ACC112 (cell line): ENCODE measurements around the gene MMS19.
A peak's percentile ranks its signal among the peaks of the same experiment; 100 is the strongest.

Source experiments
- H2AFZ ChIP-seq: fragments of 200-600 bp; sonication (generic); one replicate; pipeline ENCODE4 v1.6.0; 2017; ENCODE audit warnings: antibody characterized with exemption, low read length; ENCODE audit not compliant: unreplicated experiment
- H3K27ac ChIP-seq: fragments of 200-600 bp; sonication (generic); 2 replicates; pipeline ENCODE4 v1.5.1; 2014; ENCODE audit warnings: low read depth, mild to moderate bottlenecking, antibody characterized with exemption, low read length, moderate library complexity
- H3K27me3 ChIP-seq: fragments of 200-600 bp; sonication (generic); 2 replicates; pipeline ENCODE4 v1.6.1; 2014; ENCODE audit warnings: mild to moderate bottlenecking, antibody characterized with exemption, low read length, moderate library complexity, mixed read lengths; ENCODE audit not compliant: insufficient read depth
- H3K36me3 ChIP-seq: fragments of 200-600 bp; sonication (generic); 2 replicates; pipeline ENCODE4 v1.6.1; 2016; ENCODE audit warnings: mild to moderate bottlenecking, antibody characterized with exemption, low read length, moderate library complexity, mixed read lengths; ENCODE audit not compliant: insufficient read depth
- H3K4me1 ChIP-seq: fragments of 200-600 bp; sonication (generic); one replicate; pipeline ENCODE4 v1.6.1; 2016; ENCODE audit warnings: low read length, mixed read lengths; ENCODE audit not compliant: insufficient read depth, unreplicated experiment, control insufficient read depth
- H3K4me3 ChIP-seq: fragments of 200-600 bp; sonication (generic); 2 replicates; pipeline ENCODE4 v1.5.1; 2014; ENCODE audit warnings: mild to moderate bottlenecking, low read depth, low read length
- H3K79me2 ChIP-seq: fragments of 200-600 bp; sonication (generic); one replicate; pipeline ENCODE4 v1.6.0; 2016; ENCODE audit warnings: low read length; ENCODE audit not compliant: control insufficient read depth, unreplicated experiment, insufficient read depth

The MMS19 gene, protein sequence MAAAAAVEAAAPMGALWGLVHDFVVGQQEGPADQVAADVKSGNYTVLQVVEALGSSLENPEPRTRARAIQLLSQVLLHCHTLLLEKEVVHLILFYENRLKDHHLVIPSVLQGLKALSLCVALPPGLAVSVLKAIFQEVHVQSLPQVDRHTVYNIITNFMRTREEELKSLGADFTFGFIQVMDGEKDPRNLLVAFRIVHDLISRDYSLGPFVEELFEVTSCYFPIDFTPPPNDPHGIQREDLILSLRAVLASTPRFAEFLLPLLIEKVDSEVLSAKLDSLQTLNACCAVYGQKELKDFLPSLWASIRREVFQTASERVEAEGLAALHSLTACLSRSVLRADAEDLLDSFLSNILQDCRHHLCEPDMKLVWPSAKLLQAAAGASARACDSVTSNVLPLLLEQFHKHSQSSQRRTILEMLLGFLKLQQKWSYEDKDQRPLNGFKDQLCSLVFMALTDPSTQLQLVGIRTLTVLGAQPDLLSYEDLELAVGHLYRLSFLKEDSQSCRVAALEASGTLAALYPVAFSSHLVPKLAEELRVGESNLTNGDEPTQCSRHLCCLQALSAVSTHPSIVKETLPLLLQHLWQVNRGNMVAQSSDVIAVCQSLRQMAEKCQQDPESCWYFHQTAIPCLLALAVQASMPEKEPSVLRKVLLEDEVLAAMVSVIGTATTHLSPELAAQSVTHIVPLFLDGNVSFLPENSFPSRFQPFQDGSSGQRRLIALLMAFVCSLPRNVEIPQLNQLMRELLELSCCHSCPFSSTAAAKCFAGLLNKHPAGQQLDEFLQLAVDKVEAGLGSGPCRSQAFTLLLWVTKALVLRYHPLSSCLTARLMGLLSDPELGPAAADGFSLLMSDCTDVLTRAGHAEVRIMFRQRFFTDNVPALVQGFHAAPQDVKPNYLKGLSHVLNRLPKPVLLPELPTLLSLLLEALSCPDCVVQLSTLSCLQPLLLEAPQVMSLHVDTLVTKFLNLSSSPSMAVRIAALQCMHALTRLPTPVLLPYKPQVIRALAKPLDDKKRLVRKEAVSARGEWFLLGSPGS

DNA sequence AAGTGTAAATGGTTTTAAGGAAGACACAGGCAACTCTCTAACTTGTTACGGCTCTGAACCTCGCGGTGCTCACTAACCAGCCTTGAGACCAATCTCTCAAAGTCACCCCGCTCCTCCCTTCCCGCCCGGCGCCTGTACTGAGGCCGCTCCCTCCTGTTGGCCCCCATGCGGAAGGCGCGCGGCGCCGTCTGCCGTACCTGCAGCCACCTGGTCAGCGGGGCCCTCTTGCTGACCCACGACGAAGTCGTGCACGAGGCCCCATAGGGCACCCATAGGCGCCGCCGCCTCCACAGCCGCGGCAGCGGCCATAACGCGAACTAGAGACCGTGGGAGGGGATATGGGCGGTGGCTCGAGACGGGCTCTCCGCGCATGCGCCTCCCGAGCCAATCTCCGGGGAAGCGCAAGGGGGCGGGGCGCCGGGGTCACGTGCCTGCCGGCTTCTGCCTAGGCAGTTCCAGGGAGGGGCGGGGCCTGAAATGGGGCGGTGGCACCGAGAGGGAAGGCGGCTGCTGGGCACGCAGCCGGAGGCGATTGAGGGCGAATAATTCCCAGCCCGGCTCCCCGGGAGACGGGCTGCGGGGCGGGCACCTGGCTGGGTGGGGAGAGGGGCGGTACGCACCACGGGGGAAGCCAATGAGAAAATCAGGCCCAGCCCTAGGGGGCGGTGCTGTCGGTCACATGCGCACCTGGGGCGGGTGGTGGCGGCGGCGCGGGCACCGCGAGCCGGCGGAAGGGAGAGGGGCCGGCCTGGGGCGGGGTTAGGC, at the start of gene MMS19:
Gene MMS19 (minus strand): TSS at position 347 of the 765 bp plus-strand sequence. CDS start 38 bp downstream, at position 309.
- Histone ChIP-seq H3K4me3 (peak within 1 kb of the TSS; percentile 100), H3K36me3 (no peaks in the 10 kb centered on the region), H3K79me2 (peaks cover 80% of the 10 kb centered on the region), H3K27ac (peak within 1 kb of the TSS; percentile 93), H2AFZ (peak within 1 kb of the TSS; percentile 99), H3K4me1 (peaks cover 30% of the 10 kb centered on the region), H3K27me3 (no peaks in the 10 kb centered on the region)

DNA sequence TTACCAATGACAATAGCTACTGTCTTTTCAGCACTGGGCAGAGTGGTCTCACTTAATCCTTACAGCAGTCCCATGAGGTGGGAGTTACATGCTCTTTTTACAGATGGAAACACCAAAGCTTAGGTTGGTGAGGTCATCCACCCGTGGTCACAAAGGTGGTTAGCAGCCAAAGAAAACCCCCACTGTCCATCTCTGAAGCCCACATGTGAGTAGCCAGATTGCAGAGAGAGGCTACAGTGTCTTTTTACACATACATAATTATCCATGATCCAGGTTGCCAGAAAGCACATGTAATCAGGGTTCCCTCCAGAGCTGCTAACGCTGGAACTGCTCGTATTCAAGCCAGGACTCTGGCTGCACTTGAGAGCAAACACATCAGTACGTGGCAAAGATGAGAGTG, 49.7 kb upstream of the MMS19 start:
- Histone ChIP-seq H3K4me3 (no peak overlapping the region), H2AFZ (no peak overlapping the region), H3K27ac (no peak overlapping the region), H3K36me3 (no peaks in the 10 kb centered on the region), H3K27me3 (no peaks in the 10 kb centered on the region), H3K4me1 (peaks cover 17% of the 10 kb centered on the region), H3K79me2 (no peaks in the 10 kb centered on the region)

DNA sequence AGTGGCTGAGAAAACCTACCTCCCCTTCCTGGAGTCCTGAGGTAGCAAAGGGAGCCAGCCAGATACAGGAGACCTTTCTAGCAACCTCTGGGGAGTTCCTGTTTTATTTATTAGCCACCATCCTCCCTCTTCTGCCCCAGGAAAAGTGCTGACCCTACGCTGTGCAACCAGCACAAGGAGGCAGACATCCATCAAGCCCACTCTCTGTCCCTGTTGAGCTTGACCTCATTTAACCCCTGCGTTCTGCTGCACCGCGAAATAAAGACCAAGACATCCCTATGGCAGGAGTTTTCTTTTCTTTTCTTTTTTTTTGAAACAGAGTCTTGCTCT, 49.0 kb upstream of the MMS19 start:
- no peaks in the 10 kb centered on the region for H3K36me3 ChIP-seq
- no peak overlapping the region for H2AFZ ChIP-seq
- H3K79me2 ChIP-seq = no peaks in the 10 kb centered on the region
- H3K4me3 ChIP-seq = no peak overlapping the region
- H3K4me1 ChIP-seq = peaks cover 24% of the 10 kb centered on the region
- no peak overlapping the region for H3K27ac ChIP-seq
- H3K27me3 ChIP-seq = no peaks in the 10 kb centered on the region

DNA sequence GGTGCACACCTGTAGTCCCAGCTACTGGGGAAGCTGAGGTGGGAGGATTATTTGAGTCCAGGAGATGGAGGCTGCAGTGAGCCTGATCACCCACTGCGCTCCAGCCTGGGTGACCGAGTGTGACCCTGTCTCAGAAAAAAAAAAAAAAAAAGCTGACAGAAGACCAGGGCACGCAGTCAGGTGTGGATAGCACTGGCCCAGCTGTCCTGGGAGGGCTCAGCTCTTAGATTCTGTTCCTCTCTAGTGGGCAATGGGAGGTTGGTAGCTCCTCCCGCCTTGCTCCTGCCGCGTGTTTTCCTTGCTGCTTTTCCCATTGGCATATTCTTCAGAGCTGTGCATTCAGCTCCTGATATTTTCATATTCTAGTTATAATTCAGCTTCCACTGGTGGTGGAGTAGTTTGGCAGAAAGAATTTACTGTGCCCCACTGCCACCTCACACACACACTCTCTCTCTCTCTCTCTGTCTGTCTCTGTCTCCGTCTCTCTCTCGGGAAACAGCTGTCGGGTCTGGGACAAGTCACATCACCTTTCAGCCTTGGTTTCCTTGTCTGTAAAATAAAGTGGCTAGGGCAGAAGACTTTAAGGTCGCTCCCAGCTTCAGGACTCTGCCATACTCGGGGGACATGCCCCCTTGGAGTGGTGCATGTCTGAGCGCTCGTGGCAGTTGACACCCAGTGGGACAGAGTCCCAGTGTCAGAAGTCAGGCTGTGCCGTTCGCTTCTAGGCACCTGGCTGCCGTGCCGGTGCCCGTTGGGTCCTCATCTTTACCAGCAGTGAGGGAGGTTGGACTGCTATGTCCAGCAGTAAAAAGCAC, 48.4 kb upstream of the MMS19 start:
- Histone ChIP-seq H3K4me3 (no peak overlapping the region), H3K36me3 (no peaks in the 10 kb centered on the region), H2AFZ (no peak overlapping the region), H3K4me1 (peaks cover 28% of the 10 kb centered on the region), H3K27ac (no peak overlapping the region), H3K27me3 (no peaks in the 10 kb centered on the region), H3K79me2 (no peaks in the 10 kb centered on the region)

DNA sequence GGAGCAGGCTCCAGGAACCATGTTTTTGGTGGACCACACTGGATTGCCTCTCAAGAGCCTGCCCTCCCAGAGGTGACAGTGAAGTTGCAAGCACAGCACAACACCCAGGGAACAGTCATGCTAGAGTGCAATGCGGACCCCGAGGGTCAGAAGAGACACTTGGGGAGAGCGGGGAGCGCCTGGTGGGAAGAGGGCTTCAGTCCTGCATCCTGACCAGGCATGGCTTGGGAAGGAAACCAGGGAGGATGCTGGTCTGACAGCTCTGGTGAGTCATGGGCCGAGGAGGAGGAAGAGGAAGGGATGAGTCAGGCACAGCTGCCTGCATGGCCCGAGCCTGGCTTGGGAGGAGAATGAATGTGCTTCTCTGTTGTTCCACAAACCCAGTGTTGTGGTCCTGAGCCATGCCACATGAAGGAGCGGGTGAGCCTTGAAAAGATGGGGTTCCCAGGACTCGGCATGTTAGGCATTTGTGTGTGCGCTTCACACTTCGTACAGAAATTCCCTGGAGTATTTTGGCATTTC, 44.9 kb upstream of the MMS19 start:
- no peaks in the 10 kb centered on the region for H3K27me3 ChIP-seq
- no peaks in the 10 kb centered on the region for H3K36me3 ChIP-seq
- H3K4me1 ChIP-seq = peaks cover 53% of the 10 kb centered on the region
- no peak overlapping the region for H2AFZ ChIP-seq
- peak overlapping the region; percentile 90 for H3K27ac ChIP-seq
- 0 out of 2 replicates have a peak overlapping the region, but pooled peaks have one; percentile 2 for H3K4me3 ChIP-seq
- H3K79me2 ChIP-seq = peaks cover 15% of the 10 kb centered on the region

DNA sequence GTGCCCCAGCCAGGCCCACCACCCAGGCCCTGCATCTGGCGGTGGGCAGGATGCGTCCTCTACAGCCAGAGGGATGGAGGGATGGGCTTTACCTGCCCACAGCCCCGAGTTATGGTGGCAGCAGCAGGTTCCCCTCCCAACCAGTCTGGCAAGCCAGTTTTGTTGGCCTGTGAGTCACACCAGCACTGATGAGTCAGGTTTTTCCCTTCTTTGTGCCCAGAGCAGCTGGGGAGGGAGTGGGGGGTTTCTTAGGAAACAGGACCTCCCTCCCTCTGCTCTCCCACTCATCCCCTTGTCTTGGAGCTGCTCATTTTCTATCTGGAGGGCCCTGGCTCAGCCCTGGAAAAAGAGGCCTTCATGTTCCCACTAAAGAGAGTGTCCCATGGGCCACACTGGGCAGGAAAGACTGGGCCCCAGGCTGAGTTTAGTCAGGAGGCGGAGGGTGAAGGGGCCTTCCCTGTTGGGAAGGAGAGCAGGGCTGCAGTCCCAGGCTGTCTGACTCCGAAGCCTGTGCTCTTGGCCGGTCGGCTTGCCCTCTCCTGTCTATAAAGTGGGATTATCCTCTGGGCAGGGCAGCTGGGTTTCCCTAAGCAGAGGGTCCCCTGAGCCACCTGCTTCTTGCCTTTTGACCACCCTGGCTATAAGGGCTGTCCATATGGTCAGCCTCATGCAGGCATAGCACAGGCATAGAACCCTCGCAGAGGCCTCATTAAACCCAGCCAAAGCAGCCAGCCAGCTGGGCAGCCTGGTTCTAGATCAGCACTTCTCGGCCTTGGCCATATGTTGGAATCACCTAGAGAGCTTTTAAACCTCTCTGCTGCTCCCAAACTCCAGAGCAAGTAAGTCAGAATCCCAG, 44.2 kb upstream of the MMS19 start:
- Histone ChIP-seq H2AFZ (no peak overlapping the region), H3K79me2 (peaks cover 15% of the 10 kb centered on the region), H3K36me3 (no peaks in the 10 kb centered on the region), H3K4me1 (peaks cover 53% of the 10 kb centered on the region), H3K4me3 (peak overlapping the region; percentile 48; the same call in 1 of the 2 replicates), H3K27me3 (no peaks in the 10 kb centered on the region), H3K27ac (peak overlapping the region; percentile 90)

DNA sequence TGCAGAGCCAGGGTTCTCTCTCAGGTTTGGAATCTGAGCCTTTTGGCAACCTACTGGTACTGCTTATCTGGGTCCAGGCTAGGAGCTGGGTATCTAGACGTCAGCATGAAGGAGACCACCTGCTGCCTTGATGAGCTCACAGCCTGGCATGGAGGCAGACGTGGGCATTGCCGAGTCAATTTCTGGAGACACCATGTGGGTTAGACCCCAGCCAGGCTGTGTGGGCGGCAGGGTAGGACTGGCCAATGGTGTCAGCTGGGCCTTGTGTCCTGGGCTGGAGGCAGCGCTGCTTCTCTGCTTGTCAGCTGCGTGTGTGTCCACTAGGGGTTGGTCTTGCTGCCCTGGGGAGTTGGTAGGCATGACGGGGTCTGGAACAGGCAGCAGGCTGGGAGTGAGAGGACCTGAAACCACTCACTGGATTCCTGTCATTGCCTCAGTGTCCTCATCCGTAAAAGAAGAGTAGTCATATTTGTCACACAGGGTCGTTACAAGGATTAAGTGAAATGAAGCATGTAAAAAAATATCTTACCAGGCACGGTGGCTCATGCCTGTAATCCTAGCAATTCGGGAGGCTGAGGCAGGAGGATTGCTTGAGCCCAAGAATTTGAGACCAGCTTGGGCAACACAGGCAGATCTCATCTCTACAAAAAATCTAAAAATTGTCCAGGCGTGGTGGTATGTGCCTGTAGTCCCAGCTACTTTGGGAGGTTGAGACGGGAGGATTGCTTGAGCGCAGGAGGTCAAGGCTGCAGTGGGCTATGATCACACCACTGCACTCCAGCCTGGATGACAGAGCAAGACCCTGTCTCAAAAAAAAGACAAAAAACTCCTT, 42.7 kb upstream of the MMS19 start:
- peak overlapping the region; percentile 90 for H3K27ac ChIP-seq
- peaks cover 53% of the 10 kb centered on the region for H3K4me1 ChIP-seq
- H3K27me3 ChIP-seq = no peaks in the 10 kb centered on the region
- H2AFZ ChIP-seq = no peak overlapping the region
- H3K36me3 ChIP-seq = no peaks in the 10 kb centered on the region
- H3K79me2 ChIP-seq = peaks cover 18% of the 10 kb centered on the region
- H3K4me3 ChIP-seq = no peak overlapping the region

DNA sequence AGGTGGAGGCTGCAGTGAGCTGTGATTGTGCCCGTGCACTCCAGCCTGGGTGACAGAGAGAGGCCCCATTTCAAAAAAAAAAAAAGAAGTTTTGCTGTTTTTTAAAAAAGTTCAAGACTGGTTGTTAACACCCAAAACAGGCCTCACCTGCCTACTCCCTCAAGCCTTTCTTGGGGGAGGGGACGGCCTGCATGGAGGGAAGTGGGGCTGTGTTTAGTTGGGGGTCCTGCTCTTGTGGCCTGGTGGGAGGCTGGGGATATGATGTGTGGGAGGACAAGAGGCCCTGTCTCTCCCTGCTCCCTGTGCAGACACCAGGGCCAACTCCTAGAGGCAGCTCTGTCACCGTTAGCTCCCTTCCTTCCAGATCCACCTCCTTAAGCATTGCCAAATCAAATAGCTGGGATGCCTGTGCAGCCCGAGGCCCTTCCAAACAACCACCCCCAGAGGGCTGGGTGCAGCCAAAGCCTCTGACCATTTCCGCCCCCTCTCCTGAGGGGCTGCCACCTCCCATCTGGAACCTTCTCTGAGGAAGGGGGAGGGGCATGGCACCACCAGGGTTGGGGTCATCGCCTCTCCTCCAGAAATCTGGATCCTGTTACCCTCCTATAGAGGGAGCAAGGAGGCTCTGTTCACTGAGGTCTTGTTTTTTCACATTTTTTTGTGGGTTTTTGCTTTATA, 41.4 kb upstream of the MMS19 start:
- no peak overlapping the region; the same call in 1 of the 2 replicates for H3K4me3 ChIP-seq
- H3K79me2 ChIP-seq = peaks cover 18% of the 10 kb centered on the region
- no peaks in the 10 kb centered on the region for H3K36me3 ChIP-seq
- H3K27ac ChIP-seq = peak overlapping the region; percentile 75
- no peaks in the 10 kb centered on the region for H3K27me3 ChIP-seq
- peaks cover 53% of the 10 kb centered on the region for H3K4me1 ChIP-seq
- H2AFZ ChIP-seq = peak overlapping the region; percentile 40
